ENCODE data around the gene ZFY.

DNA sequence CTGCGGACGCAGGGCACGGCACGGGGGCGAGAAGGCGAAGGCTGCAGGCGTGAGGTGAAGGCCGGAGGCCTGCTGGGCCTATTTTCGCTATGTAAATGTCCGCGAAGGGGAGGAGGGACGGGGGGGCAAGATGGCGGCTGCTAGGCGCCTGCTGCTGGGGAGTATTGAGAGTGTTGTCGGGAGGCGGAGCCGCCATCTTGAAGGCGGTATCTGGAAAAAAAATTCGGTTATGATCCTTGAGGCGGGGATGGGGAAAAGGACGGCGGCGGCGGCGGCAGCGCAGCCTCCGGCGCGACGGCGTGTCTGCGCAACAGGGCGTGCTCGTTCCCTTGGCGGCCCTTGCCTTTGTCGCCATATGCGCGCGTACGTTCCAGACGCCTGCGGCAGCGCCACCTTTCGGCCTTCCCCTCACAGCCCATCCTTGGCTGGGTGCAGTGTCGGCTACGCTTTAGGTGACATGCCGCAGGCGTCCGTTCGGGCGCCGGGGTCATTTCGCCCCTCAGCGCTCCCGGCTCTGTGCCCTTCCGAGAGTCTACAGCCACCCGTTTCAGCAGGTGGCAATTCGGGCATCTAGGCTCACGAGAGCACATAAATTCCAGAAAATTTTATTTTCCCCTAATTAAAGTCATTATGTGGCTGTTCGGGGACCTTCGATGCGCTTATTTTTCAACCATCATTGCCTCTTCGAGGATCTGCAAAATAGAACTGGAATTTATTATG is 695 bp downstream of the ZFY start:
- TF ChIP-seq CTCF (IDR thresholded peaks at IDR 0.05) (no peak), POLR2A (IDR thresholded peaks at IDR 0.05) (no peak)
